H1 (cell line): ENCODE results near the gene ANP32D.

Experiments
- ASH2L ChIP-seq: fragments of 200-600, 300-600 bp; sonication (generic); IDR thresholded peaks from one replicate; pipeline ENCODE4 v1.7.1; 2017; ENCODE audit warnings: low read length
- CTCF ChIP-seq, 3 experiments: IDR thresholded peaks; 1 replicate in 2 of 3; 2 replicates in 1 of 3; pipeline versions ENCODE4 v1.5.1 to v1.6.1; 2011; ENCODE audit warnings: low read length in 3 of 3, mild to moderate bottlenecking in 3 of 3, inconsistent platforms in 2 of 3, low read depth in 1 of 3, moderate library complexity in 1 of 3; ENCODE audit not compliant: insufficient read depth in 1 of 3; ENCODE audit errors: control extremely low read depth in 1 of 3
- KDM1A ChIP-seq: fragments of 200-600, 300-600 bp; sonication (generic); IDR thresholded peaks from 2 replicates; pipeline ENCODE4 v1.7.1; 2016; ENCODE audit warnings: mild to moderate bottlenecking, low read length, borderline replicate concordance
- POLR2A ChIP-seq, 2 experiments: IDR thresholded peaks; 1 replicate in 1 of 2; 2 replicates in 1 of 2; pipeline ENCODE4 v1.6.1; 2011; ENCODE audit warnings: low read depth in 2 of 2, low read length in 2 of 2, mild to moderate bottlenecking in 2 of 2; ENCODE audit errors: control extremely low read depth in 1 of 2
- POLR2AphosphoS5 ChIP-seq: IDR thresholded peaks from 2 replicates; pipeline ENCODE4 v1.6.1; 2011; ENCODE audit warnings: low read depth, low read length
- RFX5 ChIP-seq: IDR thresholded peaks from 2 replicates; pipeline ENCODE4 v1.6.1; 2011; ENCODE audit warnings: low read depth, low read length, improper control_type of control experiment, borderline replicate concordance
- ZNF274 ChIP-seq: IDR thresholded peaks from 2 replicates; pipeline ENCODE4 v1.7.0; 2012; ENCODE audit warnings: low read length, borderline replicate concordance; ENCODE audit errors: extremely low read depth

GRCh38 chr12:48424644-48425043, 47.7 kb upstream of the ANP32D start:
- no peak for TF ChIP-seq CTCF (IDR thresholded peaks at IDR 0.05; ENCODE audit: control extremely low read depth in 1 of 3, insufficient read depth in 1 of 3, low read depth in 1 of 3, low read length in 3 of 3)
- no peak for TF ChIP-seq POLR2A (IDR thresholded peaks at IDR 0.05; ENCODE audit: control extremely low read depth in 1 of 2, low read depth in 2 of 2, low read length in 2 of 2)
- no peak for TF ChIP-seq ZNF274
- TF ChIP-seq ASH2L: no peak
- no peak for TF ChIP-seq RFX5
- no peak for TF ChIP-seq POLR2AphosphoS5
- TF ChIP-seq KDM1A: no peak
